SK-N-SH (cell line): ENCODE measurements around the gene SIKE1.

Experiments
- GABPA ChIP-seq: IDR thresholded peaks from 2 replicates; pipeline ENCODE4 v1.4.0; 2012; ENCODE audit warnings: low read depth, mild to moderate bottlenecking
- POLR2AphosphoS5 ChIP-seq: IDR thresholded peaks from 2 replicates; pipeline ENCODE4 v1.6.1; 2012; ENCODE audit warnings: low read depth, low read length
- RCOR1 ChIP-seq: fragments of 150-350 bp; IDR thresholded peaks from 2 replicates; pipeline ENCODE4 v1.6.1; 2017; ENCODE audit warnings: antibody characterized with exemption, low read length
- TAF1 ChIP-seq: IDR thresholded peaks from 2 replicates; pipeline ENCODE4 v1.6.1; 2012; ENCODE audit warnings: low read depth, mild to moderate bottlenecking, low read length, moderate library complexity, borderline replicate concordance
- TF ChIP-seq, protein P1 (sequence below): fragments of 200-600 bp; sonication (generic); IDR thresholded peaks from 2 replicates; pipeline ENCODE4 v1.6.1; 2017; ENCODE audit warnings: antibody characterized with exemption, mild to moderate bottlenecking, moderate library complexity
- TF ChIP-seq, protein P2 (sequence below): fragments of 150-350 bp; IDR thresholded peaks from 2 replicates; pipeline ENCODE4 v1.6.1; 2017; ENCODE audit warnings: antibody characterized with exemption, low read length, low read depth, borderline replicate concordance

DNA sequence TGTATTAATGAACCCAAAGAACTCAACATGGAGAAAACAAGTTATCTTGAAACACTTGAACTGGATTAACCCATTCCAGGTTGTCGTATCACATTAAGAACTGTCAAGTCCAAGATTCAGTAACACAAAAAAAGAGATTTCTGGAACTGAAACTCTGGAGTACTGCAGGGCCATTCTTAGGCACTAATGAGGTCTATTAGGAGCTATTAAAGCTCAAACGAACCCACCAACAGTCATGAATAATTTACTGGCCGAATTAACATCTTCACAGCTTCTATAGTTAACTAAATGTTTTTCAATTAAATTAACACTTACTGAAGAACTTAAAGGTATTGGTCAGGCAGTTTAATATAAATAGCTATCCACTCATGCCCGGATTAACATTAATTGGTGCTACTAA is 27.3 kb downstream of the SIKE1 start:
- TF ChIP-seq, protein P1, sequence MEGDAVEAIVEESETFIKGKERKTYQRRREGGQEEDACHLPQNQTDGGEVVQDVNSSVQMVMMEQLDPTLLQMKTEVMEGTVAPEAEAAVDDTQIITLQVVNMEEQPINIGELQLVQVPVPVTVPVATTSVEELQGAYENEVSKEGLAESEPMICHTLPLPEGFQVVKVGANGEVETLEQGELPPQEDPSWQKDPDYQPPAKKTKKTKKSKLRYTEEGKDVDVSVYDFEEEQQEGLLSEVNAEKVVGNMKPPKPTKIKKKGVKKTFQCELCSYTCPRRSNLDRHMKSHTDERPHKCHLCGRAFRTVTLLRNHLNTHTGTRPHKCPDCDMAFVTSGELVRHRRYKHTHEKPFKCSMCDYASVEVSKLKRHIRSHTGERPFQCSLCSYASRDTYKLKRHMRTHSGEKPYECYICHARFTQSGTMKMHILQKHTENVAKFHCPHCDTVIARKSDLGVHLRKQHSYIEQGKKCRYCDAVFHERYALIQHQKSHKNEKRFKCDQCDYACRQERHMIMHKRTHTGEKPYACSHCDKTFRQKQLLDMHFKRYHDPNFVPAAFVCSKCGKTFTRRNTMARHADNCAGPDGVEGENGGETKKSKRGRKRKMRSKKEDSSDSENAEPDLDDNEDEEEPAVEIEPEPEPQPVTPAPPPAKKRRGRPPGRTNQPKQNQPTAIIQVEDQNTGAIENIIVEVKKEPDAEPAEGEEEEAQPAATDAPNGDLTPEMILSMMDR: no peak
- TF ChIP-seq TAF1: no peak
- TF ChIP-seq, protein P2, sequence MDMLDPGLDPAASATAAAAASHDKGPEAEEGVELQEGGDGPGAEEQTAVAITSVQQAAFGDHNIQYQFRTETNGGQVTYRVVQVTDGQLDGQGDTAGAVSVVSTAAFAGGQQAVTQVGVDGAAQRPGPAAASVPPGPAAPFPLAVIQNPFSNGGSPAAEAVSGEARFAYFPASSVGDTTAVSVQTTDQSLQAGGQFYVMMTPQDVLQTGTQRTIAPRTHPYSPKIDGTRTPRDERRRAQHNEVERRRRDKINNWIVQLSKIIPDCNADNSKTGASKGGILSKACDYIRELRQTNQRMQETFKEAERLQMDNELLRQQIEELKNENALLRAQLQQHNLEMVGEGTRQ: no peak
- no peak for TF ChIP-seq POLR2AphosphoS5
- no peak for TF ChIP-seq RCOR1
- TF ChIP-seq GABPA: no peak
